OCI-LY7 (cell line): Measurements from ENCODE around the gene DARS1.

Source experiments
- CTCF ChIP-seq: fragments of 200-600 bp; sonication (generic); conservative IDR thresholded peaks from 2 replicates; pipeline ENCODE4 v1.5.1; 2014; ENCODE audit warnings: mild to moderate bottlenecking, antibody characterized with exemption, low read length, moderate library complexity, mixed read lengths
- EZH2phosphoT487 ChIP-seq: fragments of 200-600 bp; sonication (generic); IDR thresholded peaks from 2 replicates; pipeline ENCODE4 v1.6.1; 2018; ENCODE audit warnings: low read depth, borderline replicate concordance, mild to moderate bottlenecking, mixed run types, antibody characterized with exemption, low read length, moderate library complexity, mixed read lengths

- TF ChIP-seq CTCF (0 out of 2 replicates have a peak, but pooled peaks have one; percentile 15), EZH2phosphoT487 (no peak)
Measured at GRCh38 chr2:135876066-135876711, 109.2 kb downstream of the DARS1 start, which contains the start of gene MCM6.
